BE2C (cell line): ENCODE measurements around the gene FBL.
"Not testable (repeated sequence)": the region's sequence is repeated elsewhere in the genome, so short reads cannot be mapped to it uniquely, and the experiment has no call there.

Experiments
- DNase-seq: peaks from one replicate; pipeline ENCODE4 v3.0.0-alpha.2; 2020
- H3K27me3 ChIP-seq: fragments of 250-450 bp; sonication (Bioruptor Pico); 2 replicates; pipeline ENCODE4 v1.5.1; 2020; ENCODE audit warnings: mild to moderate bottlenecking
- H3K36me3 ChIP-seq: fragments of 250-450 bp; sonication (Bioruptor Pico); 2 replicates; pipeline ENCODE4 v1.5.1; 2020; ENCODE audit warnings: mild to moderate bottlenecking
- H3K4me1 ChIP-seq: fragments of 250-450 bp; sonication (Bioruptor Pico); 2 replicates; pipeline ENCODE4 v1.5.1; 2020
- H3K4me3 ChIP-seq: 2 replicates; pipeline ENCODE4 v1.5.1; 2011; ENCODE audit warnings: low read depth, low read length
- H3K9me3 ChIP-seq: fragments of 250-450 bp; sonication (Bioruptor Pico); 2 replicates; pipeline ENCODE4 v1.5.1; 2020
- CTCF ChIP-seq: IDR thresholded peaks from 2 replicates; pipeline ENCODE4 v1.5.1; 2012; ENCODE audit warnings: mild to moderate bottlenecking, low read depth, low read length

The FBL gene

GRCh38 chr19:39810424-39810823, 35.8 kb downstream of the FBL start:
- H3K4me3 ChIP-seq: no peak overlapping the region
- no peak for DNase-seq
- H3K36me3 ChIP-seq: no peaks in the 10 kb centered on the region
- H3K4me1 ChIP-seq: no peaks in the 10 kb centered on the region
- TF ChIP-seq CTCF: no peak
- no peaks in the 10 kb centered on the region for H3K9me3 ChIP-seq
- H3K27me3 ChIP-seq: peaks cover 6% of the 10 kb centered on the region; the same call in 1 of the 2 replicates

GRCh38 chr19:39809368-39809767, 36.8 kb downstream of the FBL start:
- no peak for TF ChIP-seq CTCF
- H3K36me3 ChIP-seq: no peaks in the 10 kb centered on the region
- H3K27me3 ChIP-seq: peaks cover 6% of the 10 kb centered on the region; the same call in 1 of the 2 replicates
- H3K9me3 ChIP-seq: no peaks in the 10 kb centered on the region
- H3K4me3 ChIP-seq: no peak overlapping the region
- H3K4me1 ChIP-seq: no peaks in the 10 kb centered on the region
- no peak for DNase-seq

GRCh38 chr19:39808688-39809087, 37.5 kb downstream of the FBL start:
- not testable (repeated sequence) for DNase-seq, H3K27me3 ChIP-seq, H3K4me1 ChIP-seq, H3K4me3 ChIP-seq, H3K36me3 ChIP-seq, H3K9me3 ChIP-seq

GRCh38 chr19:39807846-39808364, 38.3 kb downstream of the FBL start:
- Histone ChIP-seq H3K4me3 (no peak overlapping the region), H3K4me1 (no peaks in the 10 kb centered on the region), H3K27me3 (peaks cover 6% of the 10 kb centered on the region; the same call in 1 of the 2 replicates), H3K9me3 (no peaks in the 10 kb centered on the region), H3K36me3 (no peaks in the 10 kb centered on the region)
- no peak for DNase-seq
- no peak for TF ChIP-seq CTCF

- H3K9me3 ChIP-seq: no peaks in the 10 kb centered on the region
- peak; percentile 29 for DNase-seq
- no peaks in the 10 kb centered on the region for H3K36me3 ChIP-seq
- peaks cover 8% of the 10 kb centered on the region; the same call in 1 of the 2 replicates for H3K27me3 ChIP-seq
- no peaks in the 10 kb centered on the region for H3K4me1 ChIP-seq
- H3K4me3 ChIP-seq: no peak overlapping the region
- no peak for TF ChIP-seq CTCF
Observed at GRCh38 chr19:39805104-39805503, 41.1 kb downstream of the FBL start.

GRCh38 chr19:39802958-39803357, 43.2 kb downstream of the FBL start:
- Histone ChIP-seq H3K27me3 (peaks cover 17% of the 10 kb centered on the region), H3K4me3 (no peak overlapping the region), H3K36me3 (no peaks in the 10 kb centered on the region), H3K9me3 (no peaks in the 10 kb centered on the region), H3K4me1 (no peaks in the 10 kb centered on the region)
- TF ChIP-seq CTCF: no peak
- DNase-seq: no peak

GRCh38 chr19:39797083-39797482, 49.1 kb downstream of the FBL start:
- no peaks in the 10 kb centered on the region for H3K4me1 ChIP-seq
- no peak for DNase-seq
- TF ChIP-seq CTCF: no peak
- H3K4me3 ChIP-seq: no peak overlapping the region
- H3K9me3 ChIP-seq: no peaks in the 10 kb centered on the region
- no peaks in the 10 kb centered on the region for H3K36me3 ChIP-seq
- peaks cover 33% of the 10 kb centered on the region for H3K27me3 ChIP-seq
